HepG2 (cell line): Measurements from ENCODE around the gene DOLK. TPM values are rescaled to one million over a fixed set of nuclear protein-coding genes. Genes with fewer than 3 reads are reported as not detected.

Experiments
- BRCA1 ChIP-seq: sonication (generic); formaldehyde crosslinking; IDR thresholded peaks from 2 replicates; pipeline ENCODE4 v1.4.0; 2020; ENCODE audit warnings: missing genetic modification reagents
- EZH2 ChIP-seq: conservative IDR thresholded peaks from 2 replicates; pipeline ENCODE4 v1.6.1; 2012; ENCODE audit warnings: mild to moderate bottlenecking, low read depth, low read length, moderate library complexity
- HDAC2 ChIP-seq: sonication (generic); formaldehyde crosslinking; IDR thresholded peaks from 2 replicates; pipeline ENCODE4 v1.4.0; 2020; ENCODE audit warnings: missing genetic modification reagents
- HMGA1 ChIP-seq: sonication (generic); formaldehyde crosslinking; conservative IDR thresholded peaks from 2 replicates; pipeline ENCODE4 v1.4.0; 2020; ENCODE audit warnings: missing genetic modification reagents
- KDM4B ChIP-seq: sonication (generic); formaldehyde crosslinking; IDR thresholded peaks from 2 replicates; pipeline ENCODE4 v1.4.0; 2020; ENCODE audit warnings: missing genetic modification reagents
- MTF2 ChIP-seq: sonication (generic); formaldehyde crosslinking; IDR thresholded peaks from 2 replicates; pipeline ENCODE4 v1.5.0; 2020; ENCODE audit warnings: missing genetic modification reagents, borderline replicate concordance
- MZF1 ChIP-seq: sonication (generic); formaldehyde crosslinking; IDR thresholded peaks from 2 replicates; pipeline ENCODE4 v1.8.1; 2023; ENCODE audit warnings: mild to moderate bottlenecking, missing genetic modification reagents, borderline replicate concordance
- PATZ1 ChIP-seq: sonication (generic); formaldehyde crosslinking; IDR thresholded peaks from 2 replicates; pipeline ENCODE4 v1.4.0; 2020; ENCODE audit warnings: missing genetic modification reagents
- SIX4 ChIP-seq: sonication (generic); formaldehyde crosslinking; IDR thresholded peaks from 2 replicates; pipeline ENCODE4 v1.4.0; 2020; ENCODE audit warnings: missing genetic modification reagents
- SNRNP70 ChIP-seq: fragments of 200-400 bp; formaldehyde crosslinking; IDR thresholded peaks from 2 replicates; pipeline ENCODE4 v1.6.1; 2017; ENCODE audit warnings: mild to moderate bottlenecking, low read depth, low read length, moderate library complexity
- ZBED4 ChIP-seq: sonication (generic); formaldehyde crosslinking; IDR thresholded peaks from 2 replicates; pipeline ENCODE4 v1.4.0; 2020; ENCODE audit warnings: missing genetic modification reagents, borderline replicate concordance
- ZFP37 ChIP-seq: sonication (generic); formaldehyde crosslinking; IDR thresholded peaks from 2 replicates; pipeline ENCODE4 v1.4.0; 2020; ENCODE audit warnings: missing genetic modification reagents, borderline replicate concordance
- ZNF781 ChIP-seq: sonication (generic); formaldehyde crosslinking; IDR thresholded peaks from 2 replicates; pipeline ENCODE4 v1.5.1; 2020; ENCODE audit warnings: borderline replicate concordance, mild to moderate bottlenecking, missing genetic modification reagents; ENCODE audit errors: not compliant biosample characterization
- polyA plus RNA-seq, 8 experiments: library from polyadenylated mRNA; depleted of rRNA in 3 of 8; stranded (reverse) in 7 of 8; unstranded in 1 of 8; fragments of >200 nt; fragmentation: Illumina TruSeq in 4 of 8; extraction: Trizol in 4 of 8; gene quantifications; 2 replicates each; pipeline versions ENCODE4 v1.2.1 to v1.2.3, GENCODE V29; 2011 to 2016; ENCODE audit warnings: low read depth in 4 of 8, missing spikeins in 1 of 8, mixed read lengths in 1 of 8; ENCODE audit not compliant: insufficient read depth in 1 of 8
- total RNA-seq, 5 experiments: library from RNA; depleted of rRNA; stranded (reverse); fragments of >200 nt; fragmentation: Illumina TruSeq; extraction: Trizol; gene quantifications; 2 replicates each; pipeline ENCODE4 v1.2.3, GENCODE V29; 2016; ENCODE audit warnings: low read depth in 1 of 5
- TF ChIP-seq, protein P1 (sequence below): sonication (generic); formaldehyde crosslinking; IDR thresholded peaks from 2 replicates; pipeline ENCODE4 v1.4.0; 2020; ENCODE audit warnings: low read depth, mild to moderate bottlenecking, missing genetic modification reagents
- TF ChIP-seq, protein P2 (sequence below): sonication (generic); formaldehyde crosslinking; IDR thresholded peaks from 2 replicates; pipeline ENCODE4 v1.5.0; 2020; ENCODE audit warnings: missing genetic modification reagents, mild to moderate bottlenecking, borderline replicate concordance
- TF ChIP-seq, protein P3 (sequence below): IDR thresholded peaks from 2 replicates; pipeline ENCODE4 v1.4.0; 2020; ENCODE audit warnings: mild to moderate bottlenecking, missing genetic modification reagents

DOLK gene
- total and polyA plus RNA-seq, 2 of the 13 experiments (the other 11 are each of a cell fraction or from before 2014, with no cell fraction given): 15.4 to 18.7 TPM

DNA sequence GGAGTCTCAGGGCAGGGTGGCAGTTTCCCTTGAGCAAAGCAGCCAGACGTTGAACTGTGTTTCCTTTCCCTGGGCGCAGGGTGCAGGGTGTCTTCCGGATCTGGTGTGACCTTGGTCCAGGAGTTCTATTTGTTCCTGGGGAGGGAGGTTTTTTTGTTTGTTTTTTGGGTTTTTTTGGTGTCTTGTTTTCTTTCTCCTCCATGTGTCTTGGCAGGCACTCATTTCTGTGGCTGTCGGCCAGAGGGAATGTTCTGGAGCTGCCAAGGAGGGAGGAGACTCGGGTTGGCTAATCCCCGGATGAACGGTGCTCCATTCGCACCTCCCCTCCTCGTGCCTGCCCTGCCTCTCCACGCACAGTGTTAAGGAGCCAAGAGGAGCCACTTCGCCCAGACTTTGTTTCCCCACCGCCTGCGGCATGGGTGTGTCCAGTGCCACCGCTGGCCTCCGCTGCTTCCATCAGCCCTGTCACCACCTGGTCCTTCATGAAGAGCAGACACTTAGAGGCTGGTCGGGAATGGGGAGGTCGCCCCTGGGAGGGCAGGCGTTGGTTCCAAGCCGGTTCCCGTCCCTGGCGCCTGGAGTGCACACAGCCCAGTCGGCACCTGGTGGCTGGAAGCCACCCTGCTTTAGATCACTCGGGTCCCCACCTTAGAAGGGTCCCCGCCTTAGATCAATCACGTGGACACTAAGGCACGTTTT lies 30.1 kb downstream of the DOLK start (continued):
- TF ChIP-seq, protein P1, sequence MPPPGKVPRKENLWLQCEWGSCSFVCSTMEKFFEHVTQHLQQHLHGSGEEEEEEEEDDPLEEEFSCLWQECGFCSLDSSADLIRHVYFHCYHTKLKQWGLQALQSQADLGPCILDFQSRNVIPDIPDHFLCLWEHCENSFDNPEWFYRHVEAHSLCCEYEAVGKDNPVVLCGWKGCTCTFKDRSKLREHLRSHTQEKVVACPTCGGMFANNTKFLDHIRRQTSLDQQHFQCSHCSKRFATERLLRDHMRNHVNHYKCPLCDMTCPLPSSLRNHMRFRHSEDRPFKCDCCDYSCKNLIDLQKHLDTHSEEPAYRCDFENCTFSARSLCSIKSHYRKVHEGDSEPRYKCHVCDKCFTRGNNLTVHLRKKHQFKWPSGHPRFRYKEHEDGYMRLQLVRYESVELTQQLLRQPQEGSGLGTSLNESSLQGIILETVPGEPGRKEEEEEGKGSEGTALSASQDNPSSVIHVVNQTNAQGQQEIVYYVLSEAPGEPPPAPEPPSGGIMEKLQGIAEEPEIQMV (CRISPR knock-in tag): no peak
- TF ChIP-seq, protein P2, sequence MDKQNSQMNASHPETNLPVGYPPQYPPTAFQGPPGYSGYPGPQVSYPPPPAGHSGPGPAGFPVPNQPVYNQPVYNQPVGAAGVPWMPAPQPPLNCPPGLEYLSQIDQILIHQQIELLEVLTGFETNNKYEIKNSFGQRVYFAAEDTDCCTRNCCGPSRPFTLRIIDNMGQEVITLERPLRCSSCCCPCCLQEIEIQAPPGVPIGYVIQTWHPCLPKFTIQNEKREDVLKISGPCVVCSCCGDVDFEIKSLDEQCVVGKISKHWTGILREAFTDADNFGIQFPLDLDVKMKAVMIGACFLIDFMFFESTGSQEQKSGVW: no peak
- TF ChIP-seq ZBED4 (CRISPR knock-in tag): 0 out of 2 replicates have a peak, but pooled peaks have one; percentile 19
- TF ChIP-seq ZNF781 (CRISPR knock-in tag): peak; percentile 19
- peak; percentile 78; the same call in 1 of the 2 replicates for TF ChIP-seq ZFP37
- no peak for TF ChIP-seq MTF2 (CRISPR knock-in tag)
- TF ChIP-seq MZF1 (CRISPR knock-in tag): peak; percentile 83; the same call in 1 of the 2 replicates
- TF ChIP-seq HDAC2 (CRISPR knock-in tag): peak; percentile 74
- TF ChIP-seq, protein P3, sequence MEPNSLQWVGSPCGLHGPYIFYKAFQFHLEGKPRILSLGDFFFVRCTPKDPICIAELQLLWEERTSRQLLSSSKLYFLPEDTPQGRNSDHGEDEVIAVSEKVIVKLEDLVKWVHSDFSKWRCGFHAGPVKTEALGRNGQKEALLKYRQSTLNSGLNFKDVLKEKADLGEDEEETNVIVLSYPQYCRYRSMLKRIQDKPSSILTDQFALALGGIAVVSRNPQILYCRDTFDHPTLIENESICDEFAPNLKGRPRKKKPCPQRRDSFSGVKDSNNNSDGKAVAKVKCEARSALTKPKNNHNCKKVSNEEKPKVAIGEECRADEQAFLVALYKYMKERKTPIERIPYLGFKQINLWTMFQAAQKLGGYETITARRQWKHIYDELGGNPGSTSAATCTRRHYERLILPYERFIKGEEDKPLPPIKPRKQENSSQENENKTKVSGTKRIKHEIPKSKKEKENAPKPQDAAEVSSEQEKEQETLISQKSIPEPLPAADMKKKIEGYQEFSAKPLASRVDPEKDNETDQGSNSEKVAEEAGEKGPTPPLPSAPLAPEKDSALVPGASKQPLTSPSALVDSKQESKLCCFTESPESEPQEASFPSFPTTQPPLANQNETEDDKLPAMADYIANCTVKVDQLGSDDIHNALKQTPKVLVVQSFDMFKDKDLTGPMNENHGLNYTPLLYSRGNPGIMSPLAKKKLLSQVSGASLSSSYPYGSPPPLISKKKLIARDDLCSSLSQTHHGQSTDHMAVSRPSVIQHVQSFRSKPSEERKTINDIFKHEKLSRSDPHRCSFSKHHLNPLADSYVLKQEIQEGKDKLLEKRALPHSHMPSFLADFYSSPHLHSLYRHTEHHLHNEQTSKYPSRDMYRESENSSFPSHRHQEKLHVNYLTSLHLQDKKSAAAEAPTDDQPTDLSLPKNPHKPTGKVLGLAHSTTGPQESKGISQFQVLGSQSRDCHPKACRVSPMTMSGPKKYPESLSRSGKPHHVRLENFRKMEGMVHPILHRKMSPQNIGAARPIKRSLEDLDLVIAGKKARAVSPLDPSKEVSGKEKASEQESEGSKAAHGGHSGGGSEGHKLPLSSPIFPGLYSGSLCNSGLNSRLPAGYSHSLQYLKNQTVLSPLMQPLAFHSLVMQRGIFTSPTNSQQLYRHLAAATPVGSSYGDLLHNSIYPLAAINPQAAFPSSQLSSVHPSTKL (CRISPR knock-in tag): peak; percentile 57
- peak; percentile 94 for TF ChIP-seq PATZ1 (CRISPR knock-in tag)
- TF ChIP-seq KDM4B (CRISPR knock-in tag): no peak
- TF ChIP-seq SIX4: 0 out of 2 replicates have a peak, but pooled peaks have one; percentile 20
- TF ChIP-seq BRCA1 (CRISPR knock-in tag): no peak; the same call in 1 of the 2 replicates
- no peak for TF ChIP-seq SNRNP70
- no peak for TF ChIP-seq HMGA1
- TF ChIP-seq EZH2: no peak
